Fibroblast of the aortic adventitia (primary cell): Measurements from ENCODE around the gene C6orf62. TPM values are rescaled to one million over a fixed set of nuclear protein-coding genes. Genes with fewer than 3 reads are reported as not detected.
"Not testable (repeated sequence)": the region's sequence is repeated elsewhere in the genome, so short reads cannot be mapped to it uniquely, and the experiment has no call there.

Experiments
- DNase-seq: peaks from one replicate; pipeline ENCODE4 v3.0.0-alpha.2; 2010; ENCODE audit warnings: low read depth
- H3K4me3 ChIP-seq: 2 replicates; pipeline ENCODE4 v1.5.1; 2011; ENCODE audit warnings: low read depth, mild to moderate bottlenecking, control low read depth, low read length, moderate library complexity
- CTCF ChIP-seq: IDR thresholded peaks from 2 replicates; pipeline ENCODE4 v1.5.1; 2011; ENCODE audit warnings: mild to moderate bottlenecking, low read length, control low read depth, inconsistent platforms; ENCODE audit not compliant: insufficient read depth
- total RNA-seq: library from RNA; depleted of rRNA; stranded (reverse); fragments of >200 nt; gene quantifications from 2 replicates; pipeline ENCODE4 v1.2.3, GENCODE V29; 2012; ENCODE audit warnings: low replicate concordance

Gene C6orf62
- total RNA-seq, result 121 and 246 TPM in 2 replicates

- peak; percentile 27 for DNase-seq
- H3K4me3 ChIP-seq, result peak within 1 kb of the TSS; percentile 94
- TF ChIP-seq CTCF, result no peak
Observed at GRCh38 chr6:24719125-24719971, at the start of gene C6orf62. C6orf62 (minus strand) TSS chr6:24719154; CDS start chr6:24718668, 486 bp downstream.

DNA sequence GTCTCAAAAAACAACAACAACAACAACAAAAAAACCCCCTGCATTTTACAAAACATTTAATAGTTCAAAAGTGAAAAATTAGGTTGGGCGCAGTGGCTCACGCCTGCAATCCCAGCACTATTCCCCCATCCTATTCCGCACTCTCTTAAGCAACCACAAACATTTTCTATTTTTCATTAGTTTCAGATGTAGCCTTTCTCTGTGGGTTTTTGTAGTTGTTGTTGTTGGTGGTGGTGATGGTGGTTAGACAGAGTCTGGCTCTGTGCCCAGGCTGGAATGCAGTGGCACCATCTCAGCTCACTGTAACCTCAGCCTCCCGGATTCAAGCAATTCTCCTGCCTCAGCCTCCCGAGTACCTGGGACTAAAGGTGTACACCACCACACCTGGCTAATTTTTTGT, 49.4 kb upstream of the C6orf62 start:
- no peak for DNase-seq
- no peak overlapping the region for H3K4me3 ChIP-seq
- no peak for TF ChIP-seq CTCF

DNA sequence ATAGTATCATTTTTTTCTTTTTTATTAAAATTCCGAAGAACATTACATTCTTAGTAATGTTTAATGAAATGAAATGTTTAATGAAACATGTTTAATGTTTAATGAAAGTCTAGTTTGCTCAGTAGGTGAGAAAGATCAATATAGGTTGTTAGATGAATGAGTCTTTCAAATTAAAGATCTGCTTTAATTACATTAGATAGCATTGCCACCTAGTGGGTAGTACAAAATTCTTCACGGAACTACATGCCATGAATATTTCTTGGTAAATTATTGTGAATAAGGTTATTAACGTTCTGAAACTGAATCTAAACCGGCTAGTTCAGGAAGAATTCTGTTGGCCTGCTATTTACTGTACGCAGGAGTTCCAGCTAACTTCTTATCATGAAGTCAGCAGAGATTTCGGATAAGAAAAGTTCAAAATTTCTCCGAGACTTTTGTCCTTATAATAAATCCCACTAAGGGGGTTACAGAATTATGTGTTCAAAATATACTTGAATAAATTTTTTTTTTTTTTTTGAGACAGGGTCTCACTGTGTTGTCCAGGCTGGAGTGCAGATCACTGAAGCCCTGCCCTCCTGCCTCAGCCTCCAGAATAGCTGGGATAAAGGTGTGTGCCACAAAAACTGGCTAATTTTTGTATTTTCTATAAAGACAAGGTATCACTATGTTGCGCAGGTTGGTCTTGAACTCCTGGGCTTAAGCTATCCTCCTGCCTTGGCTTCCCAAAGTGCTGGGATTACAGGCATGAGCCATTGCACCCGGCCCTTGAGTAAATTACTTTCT, 47.9 kb upstream of the C6orf62 start:
- no peak overlapping the region for H3K4me3 ChIP-seq
- DNase-seq, result peak; percentile 69
- TF ChIP-seq CTCF, result peak; percentile 37

DNA sequence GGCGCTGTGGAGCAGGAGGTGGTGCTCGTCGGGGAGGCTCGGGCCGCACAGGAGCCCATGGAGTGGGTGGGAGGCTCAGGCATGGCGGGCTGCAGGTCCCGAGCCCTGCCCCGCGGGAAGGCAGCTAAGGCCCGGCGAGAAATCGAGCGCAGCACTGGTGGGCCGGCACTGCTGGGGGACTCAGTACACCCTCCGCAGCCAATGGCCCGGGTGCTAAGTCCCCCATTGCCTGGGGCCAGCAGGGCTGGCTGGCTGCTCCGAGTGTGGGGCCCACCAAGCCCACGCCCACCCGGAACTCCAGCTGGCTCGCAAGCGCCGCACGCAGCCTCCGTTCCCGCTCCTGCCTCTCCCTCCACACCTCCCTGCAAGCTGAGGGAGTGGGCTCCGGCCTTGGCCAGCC, 47.0 kb upstream of the C6orf62 start:
- DNase-seq, H3K4me3 ChIP-seq: not testable (repeated sequence)

- not testable (repeated sequence) for H3K4me3 ChIP-seq, DNase-seq
Observed at GRCh38 chr6:24764833-24765828, 46.2 kb upstream of the C6orf62 start.

DNA sequence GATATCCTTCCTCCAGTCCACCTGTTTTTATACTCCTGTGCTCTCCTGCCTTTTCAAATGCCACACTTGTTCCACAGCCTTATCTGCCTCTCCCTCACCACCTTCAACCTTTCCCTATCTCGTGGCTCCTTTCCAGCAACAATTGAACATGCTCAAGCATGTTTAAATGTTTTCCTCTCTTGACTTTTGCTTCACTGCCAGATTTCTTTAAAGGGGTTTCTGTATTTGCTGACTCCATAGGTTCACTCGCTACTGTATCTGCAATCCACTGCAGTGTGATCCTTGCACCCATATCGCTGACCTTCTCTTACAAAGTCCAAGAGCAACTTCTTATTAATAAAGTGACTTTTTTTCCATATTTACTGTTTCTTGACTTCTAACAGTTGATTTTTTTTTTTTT, 44.6 kb upstream of the C6orf62 start:
- TF ChIP-seq CTCF, result no peak
- H3K4me3 ChIP-seq, result no peak overlapping the region
- no peak for DNase-seq

DNA sequence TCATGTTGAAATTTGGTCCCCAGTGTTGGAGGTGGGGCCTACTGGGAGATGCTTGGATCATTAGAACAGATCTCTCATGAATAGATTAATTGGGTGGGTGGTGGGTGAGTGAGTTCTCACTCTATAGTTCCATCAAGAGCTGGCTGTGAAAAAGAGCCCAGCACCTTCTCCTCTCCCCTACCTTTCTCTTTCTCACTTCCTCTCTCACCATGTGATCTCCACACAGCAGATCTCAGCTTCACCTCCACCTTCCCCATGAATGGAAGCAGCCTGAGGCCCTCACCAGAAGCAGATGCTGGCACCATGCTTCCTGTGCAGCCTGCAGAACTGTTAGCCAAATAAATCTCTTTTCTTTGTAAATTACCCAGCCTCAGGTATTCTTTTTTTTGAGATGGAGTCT, 42.9 kb upstream of the C6orf62 start:
- no peak for DNase-seq
- H3K4me3 ChIP-seq, result no peak overlapping the region
- TF ChIP-seq CTCF, result no peak
